Ishikawa (cell line): Measurements from ENCODE around the gene RANBP9.

Source experiments
- CEBPB ChIP-seq: IDR thresholded peaks from 2 replicates; pipeline ENCODE4 v1.6.1; 2012
- CREB1 ChIP-seq: IDR thresholded peaks from 2 replicates; pipeline ENCODE4 v1.6.1; 2012; ENCODE audit warnings: low read depth
- EGR1 ChIP-seq: IDR thresholded peaks from 2 replicates; pipeline ENCODE4 v1.6.1; 2012
- EP300 ChIP-seq: IDR thresholded peaks from 2 replicates; pipeline ENCODE4 v1.6.1; 2012; ENCODE audit warnings: borderline replicate concordance
- FOXM1 ChIP-seq: IDR thresholded peaks from 2 replicates; pipeline ENCODE4 v1.6.1; 2012; ENCODE audit warnings: low read depth, borderline replicate concordance
- MAX ChIP-seq: IDR thresholded peaks from 2 replicates; pipeline ENCODE4 v1.6.1; 2012
- NFIC ChIP-seq: IDR thresholded peaks from 2 replicates; pipeline ENCODE4 v1.6.1; 2012
- RAD21 ChIP-seq: IDR thresholded peaks from 2 replicates; pipeline ENCODE4 v1.6.1; 2012; ENCODE audit warnings: low read depth
- REST ChIP-seq: IDR thresholded peaks from 2 replicates; pipeline ENCODE4 v1.6.1; 2012; ENCODE audit warnings: low read depth, mild to moderate bottlenecking
- TAF1 ChIP-seq: IDR thresholded peaks from 2 replicates; pipeline ENCODE4 v1.6.1; 2012; ENCODE audit warnings: low read depth, mild to moderate bottlenecking
- TCF12 ChIP-seq: IDR thresholded peaks from 2 replicates; pipeline ENCODE4 v1.6.1; 2012; ENCODE audit warnings: low read depth
- TEAD4 ChIP-seq: IDR thresholded peaks from 2 replicates; pipeline ENCODE4 v1.6.1; 2012
- USF1 ChIP-seq: IDR thresholded peaks from 2 replicates; pipeline ENCODE4 v1.6.1; 2012
- YY1 ChIP-seq: IDR thresholded peaks from 2 replicates; pipeline ENCODE4 v1.6.1; 2012; ENCODE audit warnings: low read depth
- ZBTB7A ChIP-seq: IDR thresholded peaks from 2 replicates; pipeline ENCODE4 v1.6.1; 2012; ENCODE audit warnings: low read depth

The RANBP9 gene

GRCh38 chr6:13716955-13717295, 5.3 kb upstream of the RANBP9 start:
- TF ChIP-seq TCF12 (no peak), REST (no peak), ZBTB7A (no peak), CEBPB (no peak), NFIC (no peak), EGR1 (no peak), MAX (no peak)

DNA sequence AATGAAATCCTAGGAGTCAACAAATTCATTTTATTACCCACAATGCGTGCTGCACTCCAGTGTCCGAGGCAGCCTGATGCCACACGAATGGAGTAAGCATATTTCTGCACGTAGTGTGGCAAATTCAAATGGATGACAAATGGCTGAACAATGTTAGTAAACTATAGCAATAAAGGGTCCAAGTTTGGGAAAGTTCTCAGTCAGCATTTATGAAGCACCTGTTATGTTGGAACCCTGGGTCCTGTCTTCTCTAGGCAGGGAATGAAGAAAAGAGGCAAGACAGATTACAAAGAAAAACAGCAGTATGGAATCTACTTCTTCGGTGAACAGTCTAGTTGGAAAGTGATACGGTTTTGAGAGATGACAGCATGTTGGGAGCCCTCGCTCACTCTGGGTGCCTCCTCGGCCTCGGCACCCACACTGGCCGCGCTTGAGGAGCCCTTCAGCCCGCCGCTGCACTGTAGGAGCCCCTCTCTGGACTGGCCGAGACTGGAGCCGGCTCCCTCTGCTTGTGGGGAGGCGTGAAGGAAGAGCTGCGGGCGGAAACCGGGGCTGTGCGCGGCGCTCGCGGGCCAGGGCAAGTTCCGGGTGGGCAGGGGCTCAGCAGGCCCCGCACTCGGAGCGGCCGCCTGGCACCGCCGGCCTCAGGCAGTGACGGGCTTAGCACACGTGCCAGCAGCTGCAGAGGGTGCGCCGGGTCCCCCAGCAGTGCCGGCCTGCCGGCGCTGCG, 4.8 kb upstream of the RANBP9 start:
- TF ChIP-seq CEBPB (no peak), NFIC (no peak), TAF1 (no peak), FOXM1 (no peak), REST (no peak), MAX (no peak), EP300 (no peak), TEAD4 (no peak), ZBTB7A (no peak), USF1 (no peak), TCF12 (no peak), EGR1 (no peak), RAD21 (no peak), YY1 (no peak), CREB1 (no peak)

- no peak for TF ChIP-seq TEAD4
- TF ChIP-seq REST: no peak
- no peak for TF ChIP-seq FOXM1
- no peak for TF ChIP-seq TCF12
- no peak for TF ChIP-seq EP300
- TF ChIP-seq EGR1: no peak
- no peak for TF ChIP-seq ZBTB7A
- no peak for TF ChIP-seq RAD21
- TF ChIP-seq CEBPB: no peak
- no peak for TF ChIP-seq YY1
Measured at GRCh38 chr6:13715444-13715883, 3.8 kb upstream of the RANBP9 start.

DNA sequence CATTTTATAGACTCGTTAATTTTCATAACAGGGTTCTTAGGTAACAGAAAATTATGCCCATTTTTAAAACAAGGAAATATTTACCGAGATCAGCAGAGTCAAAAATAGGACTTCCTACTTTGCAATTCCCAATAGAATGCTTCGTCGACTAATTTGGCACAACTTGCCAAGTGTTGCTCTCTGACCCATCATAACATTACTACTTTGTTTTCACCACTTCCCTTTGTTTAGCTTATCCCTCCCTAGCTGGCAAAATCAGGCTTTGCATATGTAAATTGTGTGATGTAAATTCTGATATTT, 914 bp upstream of the RANBP9 start:
- TF ChIP-seq MAX (no peak), ZBTB7A (no peak), REST (no peak)
